Measurements from ENCODE around the gene MED28.

MED28 gene

GRCh38 chr4:17670423-17670822 is 56.0 kb downstream of the MED28 start:
- no peak for DNase-seq

DNA sequence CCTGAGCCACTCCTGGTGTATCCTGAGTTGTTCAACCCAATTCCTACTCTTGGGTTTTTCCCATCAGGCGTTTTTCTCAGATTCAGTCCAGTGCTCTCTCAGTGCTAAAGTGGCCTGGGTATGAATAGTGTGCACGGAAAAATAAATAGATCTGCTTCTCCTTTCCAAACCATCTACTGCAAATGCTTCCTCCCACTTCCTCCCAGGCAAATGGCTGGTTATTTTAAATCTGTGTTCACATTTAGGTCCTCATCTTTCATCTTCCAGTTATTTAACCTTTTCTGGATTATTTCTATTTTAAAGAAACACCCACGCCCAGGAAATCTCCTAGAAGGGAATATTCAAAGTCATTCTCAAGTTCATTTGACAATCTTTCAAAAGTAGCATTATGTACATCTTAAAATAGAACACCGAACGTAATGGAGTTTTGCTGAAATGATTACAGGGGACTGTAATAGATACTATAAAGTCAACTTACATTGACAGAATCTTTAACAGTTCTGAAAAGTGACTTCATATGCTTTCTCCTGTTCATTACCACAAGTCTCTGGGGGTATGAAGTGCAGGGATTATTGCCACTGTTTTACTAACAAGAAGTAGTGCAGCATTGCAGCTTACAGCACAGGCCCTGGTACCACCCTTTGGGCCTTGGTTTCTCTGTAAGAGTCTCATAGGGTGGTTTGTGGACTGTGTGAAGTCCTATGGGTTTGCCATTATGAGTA is 66.3 kb downstream of the MED28 start:
- no peak for DNase-seq

- no peak for DNase-seq
These were observed 67.1 kb downstream of the MED28 start for GRCh38 chr4:17681281-17682221.

DNA sequence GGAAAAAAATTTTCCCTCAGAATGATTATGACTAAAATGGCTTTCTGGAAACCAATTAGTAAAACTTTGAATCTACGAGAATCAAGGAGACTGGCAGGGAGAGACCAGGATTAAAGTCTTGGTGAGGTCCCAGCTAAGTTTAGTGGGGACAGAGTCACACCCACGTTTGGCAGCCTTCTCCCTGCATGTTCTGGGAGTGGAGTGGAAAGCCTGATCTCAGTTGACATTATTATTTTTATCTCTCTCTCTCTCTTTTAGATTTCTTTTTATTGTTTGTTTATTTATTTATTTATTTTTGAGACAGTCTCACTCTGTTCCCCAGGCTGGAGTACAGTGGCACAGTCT is 67.8 kb downstream of the MED28 start:
- DNase-seq, result no peak

All from activated CD4-positive, alpha-beta T cell treated with anti-CD3 and anti-CD28 coated beads for 4 hours (primary cell).